IMR-90 (cell line): ENCODE measurements around the gene AKT3.

Experiments used
- CEBPB ChIP-seq: IDR thresholded peaks from 2 replicates; pipeline ENCODE4 v1.6.1; 2012; ENCODE audit warnings: low read depth, low read length, improper control_type of control experiment
- CHD1 ChIP-seq: IDR thresholded peaks from 2 replicates; pipeline ENCODE4 v1.6.1; 2012; ENCODE audit warnings: low read depth, low read length, improper control_type of control experiment
- MAZ ChIP-seq: IDR thresholded peaks from 2 replicates; pipeline ENCODE4 v1.6.1; 2012; ENCODE audit warnings: low read depth, mild to moderate bottlenecking, low read length, improper control_type of control experiment, moderate library complexity, borderline replicate concordance
- MXI1 ChIP-seq: IDR thresholded peaks from 2 replicates; pipeline ENCODE4 v1.6.1; 2012; ENCODE audit warnings: low read depth, mild to moderate bottlenecking, low read length, moderate library complexity, borderline replicate concordance
- NFE2L2 ChIP-seq: fragments of 150-350 bp; IDR thresholded peaks from 2 replicates; pipeline ENCODE4 v1.6.1; 2016; ENCODE audit warnings: low read depth, mild to moderate bottlenecking, low read length
- POLR2A ChIP-seq: IDR thresholded peaks from 2 replicates; pipeline ENCODE4 v1.6.1; 2012; ENCODE audit warnings: mild to moderate bottlenecking, low read depth, low read length
- RAD21 ChIP-seq: IDR thresholded peaks from 2 replicates; pipeline ENCODE4 v1.6.1; 2012; ENCODE audit warnings: low read length, improper control_type of control experiment
- USF2 ChIP-seq: fragments of 150-350 bp; IDR thresholded peaks from 2 replicates; pipeline ENCODE4 v1.6.1; 2017; ENCODE audit warnings: mild to moderate bottlenecking, antibody characterized with exemption, low read length, low read depth
- TF ChIP-seq, protein P1 (sequence below): conservative IDR thresholded peaks from 2 replicates; pipeline ENCODE4 v1.5.1; 2012; ENCODE audit warnings: mild to moderate bottlenecking, low read depth, low read length, improper control_type of control experiment

DNA sequence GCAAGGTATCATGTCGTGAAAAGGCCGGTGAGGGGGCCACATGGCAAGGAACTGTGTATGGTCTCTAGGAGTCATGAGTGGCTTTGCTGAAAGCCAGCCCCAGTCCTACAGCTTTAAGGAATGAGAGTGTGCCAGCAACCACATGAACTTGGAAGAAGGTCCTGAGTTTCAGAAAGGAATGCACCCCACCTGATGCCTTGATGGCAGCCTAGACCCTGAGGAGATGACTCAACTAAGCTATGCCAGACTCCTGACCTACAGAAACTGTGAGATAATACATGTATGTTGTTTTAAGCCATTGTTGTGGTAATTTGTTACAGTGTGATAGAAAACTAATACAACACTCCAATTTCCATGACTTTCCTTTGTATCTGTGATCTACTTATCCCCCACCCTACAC is 33.5 kb upstream of the AKT3 start:
- TF ChIP-seq, protein P1, sequence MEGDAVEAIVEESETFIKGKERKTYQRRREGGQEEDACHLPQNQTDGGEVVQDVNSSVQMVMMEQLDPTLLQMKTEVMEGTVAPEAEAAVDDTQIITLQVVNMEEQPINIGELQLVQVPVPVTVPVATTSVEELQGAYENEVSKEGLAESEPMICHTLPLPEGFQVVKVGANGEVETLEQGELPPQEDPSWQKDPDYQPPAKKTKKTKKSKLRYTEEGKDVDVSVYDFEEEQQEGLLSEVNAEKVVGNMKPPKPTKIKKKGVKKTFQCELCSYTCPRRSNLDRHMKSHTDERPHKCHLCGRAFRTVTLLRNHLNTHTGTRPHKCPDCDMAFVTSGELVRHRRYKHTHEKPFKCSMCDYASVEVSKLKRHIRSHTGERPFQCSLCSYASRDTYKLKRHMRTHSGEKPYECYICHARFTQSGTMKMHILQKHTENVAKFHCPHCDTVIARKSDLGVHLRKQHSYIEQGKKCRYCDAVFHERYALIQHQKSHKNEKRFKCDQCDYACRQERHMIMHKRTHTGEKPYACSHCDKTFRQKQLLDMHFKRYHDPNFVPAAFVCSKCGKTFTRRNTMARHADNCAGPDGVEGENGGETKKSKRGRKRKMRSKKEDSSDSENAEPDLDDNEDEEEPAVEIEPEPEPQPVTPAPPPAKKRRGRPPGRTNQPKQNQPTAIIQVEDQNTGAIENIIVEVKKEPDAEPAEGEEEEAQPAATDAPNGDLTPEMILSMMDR: no peak
- TF ChIP-seq POLR2A (no peak), MXI1 (no peak), CHD1 (no peak), MAZ (no peak), CEBPB (no peak), NFE2L2 (no peak), RAD21 (no peak), USF2 (no peak)
